Measurements from ENCODE around the gene TRAPPC1. TPM values are rescaled to one million over a fixed set of nuclear protein-coding genes. Genes with fewer than 3 reads are reported as not detected.

The TRAPPC1 gene
- total and polyA plus RNA-seq, 7 donors, result 33.5 to 170 (median 66.5) TPM

DNA sequence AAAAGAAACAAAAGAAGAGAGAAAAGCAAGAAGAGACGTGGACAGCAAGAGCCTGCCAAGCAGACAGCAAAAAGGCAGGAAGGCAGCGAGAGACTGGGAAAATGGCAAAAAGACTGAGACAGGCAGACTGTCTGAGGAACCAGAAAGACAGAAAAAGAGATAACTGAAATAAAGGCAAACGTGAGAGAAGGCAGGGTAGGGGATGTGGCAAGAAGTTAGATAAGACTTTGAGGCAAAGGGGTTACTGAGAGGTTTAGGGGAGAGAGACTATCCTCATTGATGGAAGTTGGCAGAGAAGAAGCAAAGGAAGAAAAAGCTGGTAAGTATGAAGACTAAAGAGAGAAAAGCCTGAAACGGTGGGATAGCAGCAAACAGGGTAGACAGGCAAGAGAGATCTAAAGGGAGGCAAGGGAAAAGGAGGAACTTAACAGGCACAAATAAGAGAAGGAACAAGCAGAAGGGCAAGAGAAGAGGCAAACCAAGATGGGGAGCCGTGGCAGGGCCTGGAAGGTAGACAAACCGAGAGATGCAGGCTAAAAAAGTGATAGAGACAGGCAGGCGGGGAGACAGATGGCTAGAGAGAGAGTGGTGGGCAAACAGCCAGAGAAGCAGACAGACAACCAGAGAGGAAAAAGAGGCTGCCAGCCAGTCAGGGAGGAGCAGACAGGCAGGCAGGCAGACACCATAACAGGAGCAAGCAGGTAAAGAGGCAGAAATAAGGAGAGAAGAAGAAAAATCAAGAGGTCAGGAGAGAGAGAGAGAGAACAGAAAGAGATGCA is 50.3 kb downstream of the TRAPPC1 start:
- H3K4me3 ChIP-seq, result no peak overlapping the region
- peak overlapping the region in 3 of 4 donors; percentile 22 to 93 (median 49) for H3K27ac ChIP-seq
- no peak for DNase-seq
- peaks cover 0 to 40% (median 39%) of the 10 kb centered on the region in 4 donors for H3K4me1 ChIP-seq
- H3K36me3 ChIP-seq, result peaks cover 0 to 11% (median 0%) of the 10 kb centered on the region in 4 donors
- no peaks in the 10 kb centered on the region for H3K9me3 ChIP-seq
- intact Hi-C loops (cut with DNase I), result loop anchor here (2.0 kb wide), 1 partner anchor 17 kb away; no protein-coding TSS in a partner anchor
- H3K27me3 ChIP-seq, result no peaks in the 10 kb centered on the region
- WGBS, 2 donors, result 45 to 50% methylated on average over 7 of the region's 7 CpGs
- TF ChIP-seq EP300 (IDR thresholded peaks at IDR 0.05) (no peak), POLR2A (IDR thresholded peaks at IDR 0.05) (no peak), POLR2AphosphoS5 (IDR thresholded peaks at IDR 0.05) (no peak)
- TF ChIP-seq, protein P1, sequence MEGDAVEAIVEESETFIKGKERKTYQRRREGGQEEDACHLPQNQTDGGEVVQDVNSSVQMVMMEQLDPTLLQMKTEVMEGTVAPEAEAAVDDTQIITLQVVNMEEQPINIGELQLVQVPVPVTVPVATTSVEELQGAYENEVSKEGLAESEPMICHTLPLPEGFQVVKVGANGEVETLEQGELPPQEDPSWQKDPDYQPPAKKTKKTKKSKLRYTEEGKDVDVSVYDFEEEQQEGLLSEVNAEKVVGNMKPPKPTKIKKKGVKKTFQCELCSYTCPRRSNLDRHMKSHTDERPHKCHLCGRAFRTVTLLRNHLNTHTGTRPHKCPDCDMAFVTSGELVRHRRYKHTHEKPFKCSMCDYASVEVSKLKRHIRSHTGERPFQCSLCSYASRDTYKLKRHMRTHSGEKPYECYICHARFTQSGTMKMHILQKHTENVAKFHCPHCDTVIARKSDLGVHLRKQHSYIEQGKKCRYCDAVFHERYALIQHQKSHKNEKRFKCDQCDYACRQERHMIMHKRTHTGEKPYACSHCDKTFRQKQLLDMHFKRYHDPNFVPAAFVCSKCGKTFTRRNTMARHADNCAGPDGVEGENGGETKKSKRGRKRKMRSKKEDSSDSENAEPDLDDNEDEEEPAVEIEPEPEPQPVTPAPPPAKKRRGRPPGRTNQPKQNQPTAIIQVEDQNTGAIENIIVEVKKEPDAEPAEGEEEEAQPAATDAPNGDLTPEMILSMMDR (IDR thresholded peaks at IDR 0.05), result no peak

Small RNAs within 50 kb of the gene (small RNA-seq; reads per million reads assigned to genes)
- 0 to 27.3 (median 2.2) reads per million in 3 donors for gene SCARNA21

Other genes with a start within 250 kb of the TRAPPC1 start
- gene TP53, start 244.5 kb downstream of the TRAPPC1 start, total RNA-seq, result 10 to 100 TPM; 14.0 to 31.5 (median 15.9) TPM
- 10 to 100 TPM; 14.4 to 45.3 (median 16.2) TPM for gene TP53, start 244.5 kb downstream of the TRAPPC1 start, polyA plus RNA-seq
- gene WRAP53, start 243.5 kb downstream of the TRAPPC1 start, total RNA-seq, result 10 to 100 TPM in 1 of 4 donors, 1 to 10 TPM in 3; 3.9 to 16.3 (median 4.8) TPM
- 10 to 100 TPM in 1 of 3 donors, 1 to 10 TPM in 2; 3.6 to 15.5 (median 7.6) TPM for gene WRAP53, start 243.5 kb downstream of the TRAPPC1 start, polyA plus RNA-seq
- under 1 TPM; 0.28 to 0.71 (median 0.44) TPM for gene EFNB3, start 226.7 kb downstream of the TRAPPC1 start, total RNA-seq
- gene EFNB3, start 226.7 kb downstream of the TRAPPC1 start, polyA plus RNA-seq, result 1 to 10 TPM in 1 of 3 donors, not detected in 2; 1.0 TPM
- gene DNAH2, start 214.2 kb downstream of the TRAPPC1 start, total RNA-seq, result under 1 TPM in 3 of 4 donors, not detected in 1; under 0.01 to 0.36 (median 0.28) TPM
- gene DNAH2, start 214.2 kb downstream of the TRAPPC1 start, polyA plus RNA-seq, result under 1 TPM in 1 of 3 donors, not detected in 2; 0.32 TPM
- gene KDM6B, start 97.7 kb downstream of the TRAPPC1 start, total RNA-seq, result 10 to 100 TPM in 1 of 4 donors, 1 to 10 TPM in 3; 6.1 to 11.6 (median 8.5) TPM
- 10 to 100 TPM in 1 of 3 donors, 1 to 10 TPM in 2; 5.5 to 19.4 (median 6.0) TPM for gene KDM6B, start 97.7 kb downstream of the TRAPPC1 start, polyA plus RNA-seq
- 10 to 100 TPM in 3 of 4 donors, 1 to 10 TPM in 1; 6.8 to 19.9 (median 10.5) TPM for gene TMEM88, start 76.9 kb downstream of the TRAPPC1 start, total RNA-seq
- 10 to 100 TPM in 1 of 3 donors, 1 to 10 TPM in 2; 2.4 to 11.4 (median 9.0) TPM for gene TMEM88, start 76.9 kb downstream of the TRAPPC1 start, polyA plus RNA-seq
- 100 to 1,000 TPM in 3 of 4 donors, 10 to 100 TPM in 1; 92.4 to 206 (median 106) TPM for gene NAA38, start 74.4 kb downstream of the TRAPPC1 start, total RNA-seq
- gene NAA38, start 74.4 kb downstream of the TRAPPC1 start, polyA plus RNA-seq, result 100 to 1,000 TPM in 2 of 3 donors, 10 to 100 TPM in 1; 99.4 to 148 (median 138) TPM
- 10 to 100 TPM in 2 of 4 donors, 1 to 10 TPM in 2; 7.1 to 14.4 (median 10.7) TPM for gene CYB5D1, start 73.9 kb downstream of the TRAPPC1 start, total RNA-seq
- gene CYB5D1, start 73.9 kb downstream of the TRAPPC1 start, polyA plus RNA-seq, result 1 to 10 TPM; 4.2 to 8.6 (median 4.6) TPM
- gene CHD3, start 43.2 kb downstream of the TRAPPC1 start, total RNA-seq, result 100 to 1,000 TPM in 3 of 4 donors, 10 to 100 TPM in 1; 97.2 to 147 (median 117) TPM
- gene CHD3, start 43.2 kb downstream of the TRAPPC1 start, polyA plus RNA-seq, result 10 to 100 TPM; 33.8 to 88.9 (median 47.4) TPM
- gene RNF227, start 15.7 kb downstream of the TRAPPC1 start, total RNA-seq, result 1 to 10 TPM; 3.2 to 4.5 (median 4.2) TPM
- 1 to 10 TPM in 2 of 3 donors, under 1 TPM in 1; 0.69 to 3.6 (median 1.8) TPM for gene RNF227, start 15.7 kb downstream of the TRAPPC1 start, polyA plus RNA-seq
- gene KCNAB3, start 2.1 kb downstream of the TRAPPC1 start, total RNA-seq, result 1 to 10 TPM in 1 of 4 donors, under 1 TPM in 2, not detected in 1; 0.54 to 2.1 (median 0.66) TPM
- 1 to 10 TPM in 1 of 3 donors, under 1 TPM in 2; 0.60 to 5.5 (median 0.69) TPM for gene KCNAB3, start 2.1 kb downstream of the TRAPPC1 start, polyA plus RNA-seq
- 10 to 100 TPM; 11.8 to 40.4 (median 30.0) TPM for gene CNTROB, start 260 bp upstream of the TRAPPC1 start, total RNA-seq
- 10 to 100 TPM; 16.6 to 33.3 (median 16.8) TPM for gene CNTROB, start 260 bp upstream of the TRAPPC1 start, polyA plus RNA-seq
- not detected for gene GUCY2D, start 70.7 kb upstream of the TRAPPC1 start, total RNA-seq
- under 1 TPM in 1 of 3 donors, not detected in 2; 0.04 TPM for gene GUCY2D, start 70.7 kb upstream of the TRAPPC1 start, polyA plus RNA-seq
- gene ALOX15B, start 107.1 kb upstream of the TRAPPC1 start, total RNA-seq, result 1 to 10 TPM; 2.8 to 5.3 (median 4.3) TPM
- 1 to 10 TPM; 1.2 to 3.2 (median 1.8) TPM for gene ALOX15B, start 107.1 kb upstream of the TRAPPC1 start, polyA plus RNA-seq
- not detected for gene ALOX12B, start 155.8 kb upstream of the TRAPPC1 start, total RNA-seq
- under 1 TPM in 1 of 3 donors, not detected in 2; 0.52 TPM for gene ALOX12B, start 155.8 kb upstream of the TRAPPC1 start, polyA plus RNA-seq
- not detected for gene ALOXE3, start 186.6 kb upstream of the TRAPPC1 start, total RNA-seq
- gene ALOXE3, start 186.6 kb upstream of the TRAPPC1 start, polyA plus RNA-seq, result under 1 TPM in 1 of 3 donors, not detected in 2; 0.17 TPM
- not detected for gene HES7, start 192.2 kb upstream of the TRAPPC1 start, total RNA-seq
- gene HES7, start 192.2 kb upstream of the TRAPPC1 start, polyA plus RNA-seq, result under 1 TPM in 1 of 3 donors, not detected in 2; 0.16 TPM
- gene PER1, start 220.5 kb upstream of the TRAPPC1 start, total RNA-seq, result 100 to 1,000 TPM in 2 of 4 donors, 10 to 100 TPM in 2; 60.3 to 153 (median 84.5) TPM
- gene PER1, start 220.5 kb upstream of the TRAPPC1 start, polyA plus RNA-seq, result 10 to 100 TPM; 30.5 to 67.7 (median 34.2) TPM
- gene VAMP2, start 231.0 kb upstream of the TRAPPC1 start, total RNA-seq, result 10 to 100 TPM; 20.4 to 29.6 (median 27.3) TPM
- gene VAMP2, start 231.0 kb upstream of the TRAPPC1 start, polyA plus RNA-seq, result 10 to 100 TPM; 37.7 to 57.1 (median 54.9) TPM
- 10 to 100 TPM in 3 of 4 donors, 1 to 10 TPM in 1; 8.3 to 61.7 (median 20.6) TPM for gene TMEM107, start 244.4 kb upstream of the TRAPPC1 start, total RNA-seq
- 10 to 100 TPM in 1 of 3 donors, 1 to 10 TPM in 2; 4.6 to 20.8 (median 7.2) TPM for gene TMEM107, start 244.4 kb upstream of the TRAPPC1 start, polyA plus RNA-seq

Measured in sigmoid colon (tissue), 7 donors.